ENCODE measurements around the gene POLR3E.

POLR3E gene

DNA sequence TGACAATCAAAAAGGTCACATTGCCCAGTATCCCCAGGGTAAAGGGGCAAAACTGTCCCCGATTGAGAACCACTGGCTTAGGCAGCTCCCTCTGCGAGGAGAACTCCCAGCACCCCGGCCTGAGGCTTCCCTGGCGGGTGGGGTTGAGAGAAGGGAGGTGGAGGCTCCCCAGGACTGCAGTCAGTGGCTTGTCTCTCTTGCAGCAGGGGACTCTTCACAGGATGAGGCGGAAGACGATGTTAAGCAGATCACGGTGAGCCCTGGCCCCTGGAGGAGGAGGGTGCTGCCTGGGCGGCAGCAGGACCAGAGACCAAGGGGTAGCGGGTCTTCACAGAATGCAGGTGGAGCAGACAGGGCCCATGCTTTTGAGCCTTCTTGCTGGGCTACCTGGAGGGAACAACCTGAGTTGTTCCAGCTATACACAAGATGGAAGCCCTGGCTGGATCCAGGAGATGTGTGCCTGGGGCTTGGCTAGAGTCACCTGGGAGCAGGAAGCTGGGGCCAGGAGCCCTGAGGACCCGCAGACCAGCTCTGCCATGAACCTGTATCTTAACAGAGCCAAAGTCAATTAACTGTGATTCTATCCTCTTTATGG lies 16.8 kb downstream of the POLR3E start:
- Histone ChIP-seq H4K20me1 (ENCODE audit: insufficient read depth, low read length) (peaks cover 15% of the 10 kb centered on the region), H3K79me2 (ENCODE audit: insufficient read depth, low read length) (no peaks in the 10 kb centered on the region), H3K9me3 (ENCODE audit: insufficient read depth, low read length, severe bottlenecking) (no peaks in the 10 kb centered on the region), H3K27me3 (ENCODE audit: insufficient read depth, low read length, poor library complexity) (no peaks in the 10 kb centered on the region), H3K4me1 (ENCODE audit: insufficient read depth, low read length) (no peaks in the 10 kb centered on the region), H2AFZ (ENCODE audit: low read depth, low read length) (no peak overlapping the region), H3K4me2 (ENCODE audit: insufficient read depth, low read length) (no peak overlapping the region), H3K36me3 (ENCODE audit: insufficient read depth, low read length) (peaks cover 86% of the 10 kb centered on the region), H3K27ac (ENCODE audit: low read length) (no peak overlapping the region), H3K4me3 (ENCODE audit: low read depth in 1 of 2, low read length in 2 of 2) (no peak overlapping the region), H3K9ac (ENCODE audit: low read depth, low read length) (no peak overlapping the region)
- DNase-seq (no peak), ATAC-seq (ENCODE audit: insufficient read depth, low read depth) (no peak)
- TF ChIP-seq CTCF (IDR thresholded peaks at IDR 0.05; ENCODE audit: borderline replicate concordance, extremely low read depth, low read length, poor library complexity, severe bottlenecking) (no peak), EZH2 (IDR thresholded peaks at IDR 0.05; ENCODE audit: borderline replicate concordance, low read depth, low read length, severe bottlenecking) (no peak)

DNA sequence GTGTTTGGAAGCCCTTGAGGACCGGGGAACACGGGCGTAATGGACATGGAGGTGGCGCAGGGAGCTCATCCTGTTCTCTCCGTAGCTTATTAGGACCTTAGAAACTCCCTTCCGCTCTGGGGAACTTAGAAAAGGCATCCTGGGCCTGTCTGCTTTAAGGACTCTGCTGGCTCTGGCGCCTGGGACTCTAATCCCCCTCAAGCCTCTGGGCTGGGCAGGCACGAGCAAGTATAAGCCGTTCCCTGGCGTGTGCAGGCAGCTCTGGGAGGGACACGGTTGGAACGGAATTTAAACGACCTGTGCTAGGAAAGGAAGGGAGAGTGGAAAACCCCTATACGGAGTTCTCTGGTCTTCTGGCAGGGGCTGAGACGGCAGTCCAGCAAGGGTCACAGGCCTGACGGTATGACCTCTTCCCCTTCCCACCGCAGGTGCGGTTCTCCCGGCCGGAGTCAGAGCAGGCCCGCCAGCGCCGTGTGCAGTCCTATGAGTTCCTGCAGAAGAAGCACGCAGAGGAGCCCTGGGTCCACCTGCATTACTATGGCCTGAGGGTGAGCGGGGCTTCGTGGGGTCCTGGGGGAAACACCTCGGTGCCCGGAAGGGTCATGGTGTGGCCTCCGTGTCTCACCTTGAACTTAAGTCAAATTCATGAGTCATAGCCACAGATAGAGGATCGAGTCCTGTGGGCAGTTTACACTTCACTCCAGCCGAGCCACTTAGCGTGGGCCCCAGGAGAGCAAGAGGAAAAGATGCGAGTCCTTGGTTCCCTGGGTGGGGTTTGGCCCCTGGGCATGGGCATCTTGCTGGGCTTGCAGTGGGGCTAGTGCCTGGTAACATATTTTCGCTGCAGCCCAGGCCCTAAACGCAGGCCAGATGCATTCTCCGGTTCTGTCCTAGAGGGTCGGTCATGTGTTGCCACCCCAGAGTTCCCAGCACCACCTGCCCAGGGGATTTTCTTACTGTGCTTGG lies 17.7 kb downstream of the POLR3E start:
- Histone ChIP-seq H3K79me2 (ENCODE audit: insufficient read depth, low read length) (no peaks in the 10 kb centered on the region), H3K9me3 (ENCODE audit: insufficient read depth, low read length, severe bottlenecking) (no peaks in the 10 kb centered on the region), H3K4me2 (ENCODE audit: insufficient read depth, low read length) (no peak overlapping the region), H3K4me1 (ENCODE audit: insufficient read depth, low read length) (no peaks in the 10 kb centered on the region), H3K27ac (ENCODE audit: low read length) (no peak overlapping the region), H3K36me3 (ENCODE audit: insufficient read depth, low read length) (peaks cover 85% of the 10 kb centered on the region), H3K9ac (ENCODE audit: low read depth, low read length) (no peak overlapping the region), H3K27me3 (ENCODE audit: insufficient read depth, low read length, poor library complexity) (no peaks in the 10 kb centered on the region), H2AFZ (ENCODE audit: low read depth, low read length) (no peak overlapping the region), H4K20me1 (ENCODE audit: insufficient read depth, low read length) (peaks cover 11% of the 10 kb centered on the region), H3K4me3 (ENCODE audit: low read depth in 1 of 2, low read length in 2 of 2) (no peak overlapping the region)
- TF ChIP-seq EZH2 (IDR thresholded peaks at IDR 0.05; ENCODE audit: borderline replicate concordance, low read depth, low read length, severe bottlenecking) (no peak), CTCF (IDR thresholded peaks at IDR 0.05; ENCODE audit: borderline replicate concordance, extremely low read depth, low read length, poor library complexity, severe bottlenecking) (no peak)
- DNase-seq (no peak), ATAC-seq (ENCODE audit: insufficient read depth, low read depth) (no peak)

DNA sequence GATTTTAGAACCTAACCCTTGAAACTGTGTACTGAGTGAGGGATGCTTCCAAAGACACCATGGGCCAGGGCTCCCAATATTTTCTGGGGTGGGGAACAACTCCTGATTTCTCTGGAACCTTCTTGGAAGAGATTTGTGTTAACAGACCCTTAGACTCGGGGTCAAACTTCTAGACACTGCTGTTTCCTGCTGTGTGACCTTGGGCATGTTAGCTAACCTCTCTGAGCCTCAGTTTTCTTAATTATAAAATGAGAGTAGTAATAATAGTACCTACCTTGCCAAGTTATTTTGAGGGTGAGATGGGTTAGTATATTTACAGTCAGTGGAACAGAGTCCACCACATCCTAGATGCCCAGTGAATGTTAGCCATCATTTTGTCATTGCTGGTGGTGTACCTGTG lies 18.8 kb downstream of the POLR3E start:
- Histone ChIP-seq H3K36me3 (ENCODE audit: insufficient read depth, low read length) (peaks cover 92% of the 10 kb centered on the region), H3K4me1 (ENCODE audit: insufficient read depth, low read length) (no peaks in the 10 kb centered on the region), H3K4me2 (ENCODE audit: insufficient read depth, low read length) (no peak overlapping the region), H3K27ac (ENCODE audit: low read length) (no peak overlapping the region), H3K9ac (ENCODE audit: low read depth, low read length) (no peak overlapping the region), H2AFZ (ENCODE audit: low read depth, low read length) (no peak overlapping the region), H4K20me1 (ENCODE audit: insufficient read depth, low read length) (peaks cover 11% of the 10 kb centered on the region), H3K9me3 (ENCODE audit: insufficient read depth, low read length, severe bottlenecking) (no peaks in the 10 kb centered on the region), H3K79me2 (ENCODE audit: insufficient read depth, low read length) (no peaks in the 10 kb centered on the region), H3K27me3 (ENCODE audit: insufficient read depth, low read length, poor library complexity) (no peaks in the 10 kb centered on the region), H3K4me3 (ENCODE audit: low read depth in 1 of 2, low read length in 2 of 2) (no peak overlapping the region)
- no peak for TF ChIP-seq EZH2 (IDR thresholded peaks at IDR 0.05; ENCODE audit: borderline replicate concordance, low read depth, low read length, severe bottlenecking)
- TF ChIP-seq CTCF (IDR thresholded peaks at IDR 0.05; ENCODE audit: borderline replicate concordance, extremely low read depth, low read length, poor library complexity, severe bottlenecking) = no peak
- DNase-seq (no peak), ATAC-seq (ENCODE audit: insufficient read depth, low read depth) (no peak)

Data from DND-41 (cell line).